Ishikawa (cell line): Measurements from ENCODE around the gene MRGPRF.

Experiments used
- CEBPB ChIP-seq: IDR thresholded peaks from 2 replicates; pipeline ENCODE4 v1.6.1; 2012
- EGR1 ChIP-seq: IDR thresholded peaks from 2 replicates; pipeline ENCODE4 v1.6.1; 2012
- TAF1 ChIP-seq: IDR thresholded peaks from 2 replicates; pipeline ENCODE4 v1.6.1; 2012; ENCODE audit warnings: low read depth, mild to moderate bottlenecking
- TCF12 ChIP-seq: IDR thresholded peaks from 2 replicates; pipeline ENCODE4 v1.6.1; 2012; ENCODE audit warnings: low read depth
- USF1 ChIP-seq: IDR thresholded peaks from 2 replicates; pipeline ENCODE4 v1.6.1; 2012
- YY1 ChIP-seq: IDR thresholded peaks from 2 replicates; pipeline ENCODE4 v1.6.1; 2012; ENCODE audit warnings: low read depth
- ZBTB7A ChIP-seq: IDR thresholded peaks from 2 replicates; pipeline ENCODE4 v1.6.1; 2012; ENCODE audit warnings: low read depth

- TF ChIP-seq TAF1 (no peak), TCF12 (no peak), EGR1 (no peak), CEBPB (no peak), ZBTB7A (no peak), YY1 (no peak), USF1 (no peak)
Observed at GRCh38 chr11:69050592-69051380, 37.7 kb upstream of the MRGPRF start.
